ENCODE data around the gene MARS1.

The MARS1 gene

DNA sequence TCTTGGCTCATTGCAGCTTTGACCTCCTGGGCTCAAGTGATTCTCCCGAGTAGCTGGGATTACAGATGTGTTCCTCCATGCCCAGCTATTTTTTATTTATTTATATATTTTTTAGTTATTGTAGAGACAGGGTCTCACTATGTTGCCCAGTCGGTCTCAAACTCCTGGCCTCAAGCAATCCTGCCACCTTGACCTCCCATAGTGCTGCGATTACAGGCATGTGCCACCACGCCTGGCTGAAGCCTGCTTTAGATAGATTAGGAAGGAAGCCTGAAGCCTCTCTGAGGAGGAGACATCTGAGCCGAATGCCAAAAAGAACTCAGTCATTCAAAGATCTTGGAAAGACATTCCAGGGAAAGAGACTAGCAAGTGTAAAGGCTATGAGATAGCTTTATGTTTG is 43.1 kb upstream of the MARS1 start:
- H3K36me3 ChIP-seq (ENCODE audit: control insufficient read depth, insufficient read depth, low read length): no peaks in the 10 kb centered on the region
- DNase-seq (ENCODE audit: extremely low read depth, insufficient read length): no peak
- no peak overlapping the region for H3K4me3 ChIP-seq (replicated peaks; ENCODE audit: low read depth, low read length)
- TF ChIP-seq, protein P1, sequence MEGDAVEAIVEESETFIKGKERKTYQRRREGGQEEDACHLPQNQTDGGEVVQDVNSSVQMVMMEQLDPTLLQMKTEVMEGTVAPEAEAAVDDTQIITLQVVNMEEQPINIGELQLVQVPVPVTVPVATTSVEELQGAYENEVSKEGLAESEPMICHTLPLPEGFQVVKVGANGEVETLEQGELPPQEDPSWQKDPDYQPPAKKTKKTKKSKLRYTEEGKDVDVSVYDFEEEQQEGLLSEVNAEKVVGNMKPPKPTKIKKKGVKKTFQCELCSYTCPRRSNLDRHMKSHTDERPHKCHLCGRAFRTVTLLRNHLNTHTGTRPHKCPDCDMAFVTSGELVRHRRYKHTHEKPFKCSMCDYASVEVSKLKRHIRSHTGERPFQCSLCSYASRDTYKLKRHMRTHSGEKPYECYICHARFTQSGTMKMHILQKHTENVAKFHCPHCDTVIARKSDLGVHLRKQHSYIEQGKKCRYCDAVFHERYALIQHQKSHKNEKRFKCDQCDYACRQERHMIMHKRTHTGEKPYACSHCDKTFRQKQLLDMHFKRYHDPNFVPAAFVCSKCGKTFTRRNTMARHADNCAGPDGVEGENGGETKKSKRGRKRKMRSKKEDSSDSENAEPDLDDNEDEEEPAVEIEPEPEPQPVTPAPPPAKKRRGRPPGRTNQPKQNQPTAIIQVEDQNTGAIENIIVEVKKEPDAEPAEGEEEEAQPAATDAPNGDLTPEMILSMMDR (IDR thresholded peaks at IDR 0.05; ENCODE audit: insufficient read depth, low read length, poor library complexity, severe bottlenecking): no peak
- H3K27me3 ChIP-seq (replicated peaks; ENCODE audit: control insufficient read depth, insufficient read depth, low read length): no peaks in the 10 kb centered on the region; the same call in 1 of the 2 replicates

DNA sequence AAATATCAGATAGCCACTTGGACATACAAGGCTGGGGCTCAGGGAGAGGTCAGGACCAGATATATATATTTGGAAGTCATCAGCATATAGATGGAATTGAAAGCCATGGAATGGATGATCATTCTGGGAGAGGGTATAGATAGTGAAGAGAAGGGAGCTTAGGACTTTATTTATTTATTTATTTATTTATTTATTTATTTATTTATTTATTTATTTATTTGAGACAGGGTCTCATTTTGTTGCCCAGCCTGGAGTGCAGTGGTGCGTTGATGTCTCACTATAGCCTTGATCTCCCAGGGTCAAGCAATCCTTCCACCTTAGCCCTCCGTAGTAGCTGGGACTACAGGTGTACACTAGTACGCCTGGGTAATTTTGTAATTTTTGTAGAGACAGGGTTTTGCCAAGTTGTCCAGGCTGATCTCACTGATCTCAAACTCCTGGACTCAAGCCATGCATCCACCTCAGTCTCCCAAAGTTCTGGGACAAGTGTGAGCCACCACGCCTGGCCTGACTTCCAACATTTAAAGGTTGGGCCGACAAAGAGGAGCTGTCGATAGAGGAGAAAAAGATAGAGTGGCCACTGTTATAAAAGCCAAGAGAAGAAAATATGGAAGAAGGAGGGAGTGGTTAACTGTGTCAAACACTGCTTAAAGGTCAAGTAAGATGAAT is 41.4 kb upstream of the MARS1 start:
- DNase-seq (ENCODE audit: extremely low read depth, insufficient read length): no peak
- Histone ChIP-seq H3K4me3 (replicated peaks; ENCODE audit: low read depth, low read length) (no peak overlapping the region), H3K27me3 (replicated peaks; ENCODE audit: control insufficient read depth, insufficient read depth, low read length) (no peaks in the 10 kb centered on the region; the same call in 1 of the 2 replicates), H3K36me3 (ENCODE audit: control insufficient read depth, insufficient read depth, low read length) (no peaks in the 10 kb centered on the region)
- TF ChIP-seq, protein P1 (IDR thresholded peaks at IDR 0.05; ENCODE audit: insufficient read depth, low read length, poor library complexity, severe bottlenecking): no peak

DNA sequence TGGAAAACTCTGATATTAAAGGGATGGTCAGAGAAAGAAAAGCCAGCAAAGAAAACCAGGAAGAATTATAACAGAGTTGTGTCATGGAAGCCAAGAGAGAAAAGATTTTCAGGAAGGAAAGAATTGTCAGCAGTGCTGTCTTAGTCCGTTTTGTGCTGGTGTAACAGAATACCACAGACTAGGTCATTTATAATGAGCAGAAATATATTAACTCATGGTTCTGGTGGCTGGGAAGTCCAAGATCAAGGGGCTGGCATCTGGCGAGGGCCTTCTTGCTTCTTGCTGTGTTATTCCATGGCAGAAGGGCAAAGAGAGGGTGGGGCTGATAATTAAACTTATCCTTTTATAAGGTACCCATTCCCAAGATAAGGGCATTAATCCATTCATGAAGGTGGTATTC is 39.2 kb upstream of the MARS1 start:
- Histone ChIP-seq H3K4me3 (replicated peaks; ENCODE audit: low read depth, low read length) (no peak overlapping the region), H3K27me3 (replicated peaks; ENCODE audit: control insufficient read depth, insufficient read depth, low read length) (no peaks in the 10 kb centered on the region; the same call in 1 of the 2 replicates), H3K36me3 (ENCODE audit: control insufficient read depth, insufficient read depth, low read length) (no peaks in the 10 kb centered on the region)
- TF ChIP-seq, protein P1 (IDR thresholded peaks at IDR 0.05; ENCODE audit: insufficient read depth, low read length, poor library complexity, severe bottlenecking): no peak
- no peak for DNase-seq (ENCODE audit: extremely low read depth, insufficient read length)

DNA sequence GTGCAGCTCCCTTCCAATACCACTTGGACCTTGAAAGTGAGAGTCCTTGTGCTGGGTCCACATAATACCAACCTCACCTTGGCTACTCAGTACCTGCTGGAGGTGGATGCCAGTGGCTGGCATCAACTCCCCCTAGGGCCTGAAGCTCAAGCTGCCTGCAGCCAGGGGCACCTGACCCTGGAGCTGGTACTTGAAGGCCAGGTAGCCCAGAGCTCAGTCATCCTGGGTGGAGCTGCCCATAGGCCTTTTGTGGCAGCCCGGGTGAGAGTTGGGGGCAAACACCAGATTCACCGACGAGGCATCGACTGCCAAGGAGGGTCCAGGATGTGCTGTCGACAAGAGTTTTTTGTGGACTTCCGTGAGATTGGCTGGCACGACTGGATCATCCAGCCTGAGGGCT is 38.5 kb upstream of the MARS1 start:
- TF ChIP-seq, protein P1 (IDR thresholded peaks at IDR 0.05; ENCODE audit: insufficient read depth, low read length, poor library complexity, severe bottlenecking): no peak
- DNase-seq (ENCODE audit: extremely low read depth, insufficient read length): no peak
- H3K36me3 ChIP-seq (ENCODE audit: control insufficient read depth, insufficient read depth, low read length): no peaks in the 10 kb centered on the region

DNA sequence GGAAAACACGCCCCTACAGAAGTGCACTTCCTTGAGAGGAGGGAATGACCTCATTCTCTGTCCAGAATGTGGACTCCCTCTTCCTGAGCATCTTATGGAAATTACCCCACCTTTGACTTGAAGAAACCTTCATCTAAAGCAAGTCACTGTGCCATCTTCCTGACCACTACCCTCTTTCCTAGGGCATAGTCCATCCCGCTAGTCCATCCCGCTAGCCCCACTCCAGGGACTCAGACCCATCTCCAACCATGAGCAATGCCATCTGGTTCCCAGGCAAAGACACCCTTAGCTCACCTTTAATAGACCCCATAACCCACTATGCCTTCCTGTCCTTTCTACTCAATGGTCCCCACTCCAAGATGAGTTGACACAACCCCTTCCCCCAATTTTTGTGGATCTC is 37.8 kb upstream of the MARS1 start:
- no peak overlapping the region for H3K4me3 ChIP-seq (replicated peaks; ENCODE audit: low read depth, low read length)
- no peaks in the 10 kb centered on the region for H3K36me3 ChIP-seq (ENCODE audit: control insufficient read depth, insufficient read depth, low read length)
- TF ChIP-seq, protein P1 (IDR thresholded peaks at IDR 0.05; ENCODE audit: insufficient read depth, low read length, poor library complexity, severe bottlenecking): no peak
- DNase-seq (ENCODE audit: extremely low read depth, insufficient read length): no peak
- no peaks in the 10 kb centered on the region for H3K27me3 ChIP-seq (replicated peaks; ENCODE audit: control insufficient read depth, insufficient read depth, low read length)

More for the DNA sequence above, 38.5 kb upstream of the MARS1 start:
- Histone ChIP-seq H3K4me3 (replicated peaks; ENCODE audit: low read depth, low read length) (no peak overlapping the region), H3K27me3 (replicated peaks; ENCODE audit: control insufficient read depth, insufficient read depth, low read length) (no peaks in the 10 kb centered on the region)
